GM20000 (cell line): ENCODE data around the gene ZFYVE27.

Experiments used
- DNase-seq: peaks from one replicate; pipeline ENCODE4 v3.0.0; 2012; ENCODE audit warnings: low spot score
- CTCF ChIP-seq: IDR thresholded peaks from 2 replicates; pipeline ENCODE4 v1.5.1; 2012; ENCODE audit warnings: mild to moderate bottlenecking, control low read depth; ENCODE audit errors: extremely low read depth, missing control alignments

ZFYVE27 gene

GRCh38 chr10:97718178-97718577 lies 18.8 kb upstream of the ZFYVE27 start:
- no peak for DNase-seq
- TF ChIP-seq CTCF: no peak

GRCh38 chr10:97718659-97719142 lies 18.2 kb upstream of the ZFYVE27 start:
- no peak for TF ChIP-seq CTCF
- DNase-seq: no peak

GRCh38 chr10:97719602-97720001 lies 17.3 kb upstream of the ZFYVE27 start:
- TF ChIP-seq CTCF: no peak
- no peak for DNase-seq

- TF ChIP-seq CTCF: no peak
- no peak for DNase-seq
Observed at GRCh38 chr10:97721871-97722780, 14.8 kb upstream of the ZFYVE27 start.

- no peak for DNase-seq
- TF ChIP-seq CTCF: no peak
Observed at GRCh38 chr10:97723001-97723400, 13.9 kb upstream of the ZFYVE27 start.

- DNase-seq: no peak
- no peak for TF ChIP-seq CTCF
Observed at GRCh38 chr10:97724341-97724941, 12.5 kb upstream of the ZFYVE27 start.

- TF ChIP-seq CTCF: no peak
- no peak for DNase-seq
Observed at GRCh38 chr10:97726636-97727178, 10.2 kb upstream of the ZFYVE27 start.
